ENCODE measurements around the gene KCNMB2.

- TF ChIP-seq CTCF (IDR thresholded peaks at IDR 0.05) (no peak), POLR2AphosphoS5 (IDR thresholded peaks at IDR 0.05) (no peak)
Measured at GRCh38 chr3:178540184-178540583, 3.9 kb downstream of the KCNMB2 start.

All from stomach (tissue), 4 donors.